H9 (cell line): Measurements from ENCODE around the gene CCNG1. TPM values are rescaled to one million over a fixed set of nuclear protein-coding genes. Genes with fewer than 3 reads are reported as not detected.
"Not testable (repeated sequence)": the region's sequence is repeated elsewhere in the genome, so short reads cannot be mapped to it uniquely, and the experiment has no call there.

ENCODE experiments used
- DNase-seq: peaks from one replicate; pipeline ENCODE4 v3.0.0-alpha.2; 2017
- H2AFZ ChIP-seq: one replicate; pipeline ENCODE4 v1.6.1; 2013; ENCODE audit warnings: mild to moderate bottlenecking, low read length, control low read depth, moderate library complexity
- H2AK5ac ChIP-seq: 2 replicates; pipeline ENCODE4 v1.6.1; 2013; ENCODE audit warnings: low read length, control low read depth, mixed read lengths; ENCODE audit not compliant: insufficient read length
- H2BK120ac ChIP-seq: one replicate; pipeline ENCODE4 v1.6.1; 2013; ENCODE audit warnings: low read depth, mild to moderate bottlenecking, low read length, control low read depth, inconsistent platforms; ENCODE audit not compliant: poor library complexity, severe bottlenecking
- H2BK12ac ChIP-seq: 2 replicates; pipeline ENCODE4 v1.6.1; 2013; ENCODE audit warnings: low read length, control low read depth, mixed read lengths, low read depth; ENCODE audit not compliant: insufficient read length
- H2BK15ac ChIP-seq: 2 replicates; pipeline ENCODE4 v1.6.1; 2013; ENCODE audit warnings: low read depth, low read length, control low read depth
- H2BK20ac ChIP-seq: one replicate; pipeline ENCODE4 v1.6.1; 2013; ENCODE audit warnings: low read depth, mild to moderate bottlenecking, low read length, control low read depth, inconsistent platforms; ENCODE audit not compliant: poor library complexity, severe bottlenecking
- H2BK5ac ChIP-seq: 2 replicates; pipeline ENCODE4 v1.6.1; 2013; ENCODE audit warnings: low read length, control low read depth, mixed read lengths; ENCODE audit not compliant: insufficient read length
- H3K14ac ChIP-seq: 2 replicates; pipeline ENCODE4 v1.6.1; 2013; ENCODE audit warnings: low read length, control low read depth; ENCODE audit not compliant: insufficient read depth
- H3K18ac ChIP-seq: 2 replicates; pipeline ENCODE4 v1.6.1; 2013; ENCODE audit warnings: low read depth, mild to moderate bottlenecking, mixed read lengths, low read length, control low read depth; ENCODE audit not compliant: insufficient read length
- H3K23ac ChIP-seq: 2 replicates; pipeline ENCODE4 v1.6.1; 2013; ENCODE audit warnings: low read length, control low read depth, mixed read lengths, low read depth; ENCODE audit not compliant: insufficient read length
- H3K23me2 ChIP-seq: 2 replicates; pipeline ENCODE4 v1.6.1; 2013; ENCODE audit warnings: low read depth, mild to moderate bottlenecking, mixed read lengths, low read length, control low read depth; ENCODE audit not compliant: insufficient read length, poor library complexity, severe bottlenecking
- H3K27ac ChIP-seq: 2 replicates; pipeline ENCODE4 v1.5.1; 2013; ENCODE audit warnings: low read length, control low read depth, mixed read lengths, low read depth; ENCODE audit not compliant: insufficient read length
- H3K27me3 ChIP-seq: 2 replicates; pipeline ENCODE4 v1.6.1; 2013; ENCODE audit warnings: low read length, control low read depth, inconsistent platforms; ENCODE audit not compliant: insufficient read depth
- H3K4ac ChIP-seq: 2 replicates; pipeline ENCODE4 v1.6.1; 2013; ENCODE audit warnings: low read depth, mild to moderate bottlenecking, control low read depth, inconsistent platforms, low read length, moderate library complexity
- H3K4me1 ChIP-seq: 2 replicates; pipeline ENCODE4 v1.6.1; 2013; ENCODE audit warnings: low read length, control low read depth, inconsistent platforms; ENCODE audit not compliant: insufficient read depth
- H3K4me2 ChIP-seq: 2 replicates; pipeline ENCODE4 v1.6.1; 2013; ENCODE audit warnings: low read length, control low read depth, mixed read lengths; ENCODE audit not compliant: insufficient read length, insufficient read depth
- H3K56ac ChIP-seq: 2 replicates; pipeline ENCODE4 v1.6.1; 2013; ENCODE audit warnings: low read depth, mild to moderate bottlenecking, mixed read lengths, low read length, control low read depth; ENCODE audit not compliant: insufficient read length
- H3K79me1 ChIP-seq: 2 replicates; pipeline ENCODE4 v1.6.1; 2013; ENCODE audit warnings: low read depth, mild to moderate bottlenecking, moderate library complexity, low read length, control low read depth, inconsistent platforms; ENCODE audit not compliant: insufficient read depth, poor library complexity, severe bottlenecking
- H3K79me2 ChIP-seq: 2 replicates; pipeline ENCODE4 v1.6.1; 2013; ENCODE audit warnings: low read length, control low read depth, inconsistent platforms; ENCODE audit not compliant: insufficient read depth
- H3K9ac ChIP-seq: 2 replicates; pipeline ENCODE4 v1.6.1; 2013; ENCODE audit warnings: low read length, control low read depth, mixed read lengths; ENCODE audit not compliant: insufficient read length; ENCODE audit errors: extremely low read depth
- H3K9me3 ChIP-seq: one replicate; pipeline ENCODE4 v1.6.1; 2013; ENCODE audit warnings: low read depth, low read length, inconsistent platforms; ENCODE audit not compliant: control insufficient read depth
- H3T11ph ChIP-seq: one replicate; pipeline ENCODE4 v1.6.1; 2013; ENCODE audit warnings: mild to moderate bottlenecking, low read length, control low read depth, inconsistent platforms
- H4K20me1 ChIP-seq: one replicate; pipeline ENCODE4 v1.6.1; 2013; ENCODE audit not compliant: control insufficient read depth, insufficient read length, insufficient read depth
- H4K5ac ChIP-seq: 2 replicates; pipeline ENCODE4 v1.6.1; 2013; ENCODE audit warnings: low read depth, mild to moderate bottlenecking, mixed read lengths, low read length, control low read depth; ENCODE audit not compliant: insufficient read length
- H4K8ac ChIP-seq: replicated peaks from 2 replicates; pipeline ENCODE4 v1.6.1; 2013; ENCODE audit warnings: low read length, control low read depth, mixed read lengths, low read depth; ENCODE audit not compliant: insufficient read length
- H4K91ac ChIP-seq: 2 replicates; pipeline ENCODE4 v1.6.1; 2013; ENCODE audit warnings: low read depth, mild to moderate bottlenecking, moderate library complexity, mixed read lengths, low read length, control low read depth; ENCODE audit not compliant: insufficient read length
- H3K27ac Mint-ChIP-seq, 3 experiments: 2 replicates in 2 of 3; 3 replicates in 1 of 3; pipeline ENCODE4 v1.8.0; 2020 to 2021; ENCODE audit warnings: mixed read lengths in 3 of 3, mild to moderate bottlenecking in 1 of 3, moderate library complexity in 1 of 3
- H3K27me3 Mint-ChIP-seq: 2 replicates; pipeline ENCODE4 v1.8.0; 2021; ENCODE audit warnings: low read depth, mild to moderate bottlenecking, moderate library complexity, mixed read lengths
- H3K36me3 Mint-ChIP-seq, 3 experiments: 2 replicates in 2 of 3; 3 replicates in 1 of 3; pipeline ENCODE4 v1.8.0; 2020 to 2021; ENCODE audit warnings: low read depth in 3 of 3, mixed read lengths in 3 of 3; ENCODE audit not compliant: insufficient read depth in 1 of 3
- H3K4me1 Mint-ChIP-seq, 2 experiments: 2 replicates each; pipeline ENCODE4 v1.8.0; 2020; ENCODE audit warnings: mixed read lengths in 2 of 2
- H3K4me3 Mint-ChIP-seq, 2 experiments: 2 replicates in 1 of 2; 3 replicates in 1 of 2; pipeline ENCODE4 v1.8.0; 2020 to 2021; ENCODE audit warnings: mild to moderate bottlenecking in 2 of 2, mixed read lengths in 2 of 2, moderate library complexity in 1 of 2
- H3K9me3 Mint-ChIP-seq, 2 experiments: 2 replicates in 1 of 2; 3 replicates in 1 of 2; pipeline ENCODE4 v1.8.0; 2020; ENCODE audit warnings: mild to moderate bottlenecking in 2 of 2, mixed read lengths in 2 of 2, moderate library complexity in 1 of 2
- CTCF ChIP-seq: fragments of 200-600 bp; sonication (generic); conservative IDR thresholded peaks from 3 replicates; pipeline ENCODE4 v1.8.0; 2021; ENCODE audit warnings: antibody characterized with exemption, mild to moderate bottlenecking
- WGBS: extraction: QIAGEN DNeasy Blood & Tissue Kit; methylation state at CpG from one replicate; pipeline ENCODE4 v1.1.7; 2013; ENCODE audit warnings: missing lambda C conversion rate, low lambda C conversion rate, mixed read lengths; ENCODE audit not compliant: insufficient read length; ENCODE audit errors: extremely low coverage; 5-methylcytosine and 5-hydroxymethylcytosine counted together
- total RNA-seq: library from RNA; stranded (reverse); gene quantifications from 2 replicates; pipeline ENCODE4 v1.2.1, GENCODE V29; 2021

The CCNG1 gene
- total RNA-seq, 1 experiment from 2014 or later: 521 TPM

GRCh38 chr5:163395792-163396191, 41.6 kb upstream of the CCNG1 start:
- no CpG with 5 or more reads among the region's 2 CpGs for WGBS
- H3K4me1 Mint-ChIP-seq: no peaks in the 10 kb centered on the region
- Histone ChIP-seq H3K4me1 (no peaks in the 10 kb centered on the region), H4K20me1 (no peaks in the 10 kb centered on the region), H3K79me1 (no peaks in the 10 kb centered on the region), H3K23ac (no peak overlapping the region), H4K8ac (no peak overlapping the region), H2BK12ac (no peak overlapping the region), H4K5ac (no peak overlapping the region), H3K14ac (no peak overlapping the region), H2BK20ac (no peak overlapping the region), H3K4ac (no peak overlapping the region), H2BK15ac (no peak overlapping the region), H3K23me2 (no peaks in the 10 kb centered on the region), H2BK5ac (no peak overlapping the region), H2BK120ac (no peak overlapping the region), H3K56ac (no peak overlapping the region), H3K79me2 (no peaks in the 10 kb centered on the region), H3K18ac (no peak overlapping the region), H2AK5ac (no peak overlapping the region), H3K27me3 (no peaks in the 10 kb centered on the region), H3K4me2 (no peak overlapping the region), H3K9me3 (no peaks in the 10 kb centered on the region), H3T11ph (no peak overlapping the region), H3K27ac (no peak overlapping the region), H3K9ac (no peak overlapping the region), H2AFZ (no peak overlapping the region), H4K91ac (no peak overlapping the region)
- no peak for TF ChIP-seq CTCF
- H3K4me3 Mint-ChIP-seq: no peak overlapping the region
- no peak for DNase-seq
- H3K36me3 Mint-ChIP-seq: peaks cover 0 to 11% (median 3%) of the 10 kb centered on the region in 3 experiments; a peak in 4 of 7 replicates
- peaks cover 5 to 16% of the 10 kb centered on the region in 2 experiments; a peak in 4 of 5 replicates for H3K9me3 Mint-ChIP-seq
- no peaks in the 10 kb centered on the region for H3K27me3 Mint-ChIP-seq
- H3K27ac Mint-ChIP-seq: no peak overlapping the region

GRCh38 chr5:163396818-163397340, 40.5 kb upstream of the CCNG1 start:
- not testable (repeated sequence) for H3K4me1 Mint-ChIP-seq, H3K36me3 Mint-ChIP-seq, H3K18ac ChIP-seq, H2AFZ ChIP-seq, H3K14ac ChIP-seq, H2BK5ac ChIP-seq, H4K20me1 ChIP-seq, H3K79me1 ChIP-seq, H3K9me3 Mint-ChIP-seq, H3K23me2 ChIP-seq, H3K4ac ChIP-seq, H3K56ac ChIP-seq, H3K4me3 Mint-ChIP-seq, H3K27ac Mint-ChIP-seq, H4K5ac ChIP-seq, H4K91ac ChIP-seq, H2AK5ac ChIP-seq, H3K79me2 ChIP-seq, H3K9me3 ChIP-seq, H3K9ac ChIP-seq, H3K4me2 ChIP-seq, H3K27me3 ChIP-seq, H2BK12ac ChIP-seq, H2BK120ac ChIP-seq, H3T11ph ChIP-seq, DNase-seq, H3K4me1 ChIP-seq, H3K27me3 Mint-ChIP-seq, H3K23ac ChIP-seq, H2BK20ac ChIP-seq, H3K27ac ChIP-seq, H4K8ac ChIP-seq, H2BK15ac ChIP-seq
- no CpG with 5 or more reads among the region's 9 CpGs for WGBS
